HepG2 (cell line): ENCODE results near the gene PRKN. TPM values are rescaled to one million over a fixed set of nuclear protein-coding genes. Genes with fewer than 3 reads are reported as not detected.

Experiments
- GATAD1 ChIP-seq: IDR thresholded peaks from 2 replicates; pipeline ENCODE4 v1.6.1; 2016; ENCODE audit warnings: missing genetic modification reagents, missing compliant biosample characterization
- HINFP ChIP-seq: sonication (generic); formaldehyde crosslinking; IDR thresholded peaks from 2 replicates; pipeline ENCODE4 v1.4.0; 2020; ENCODE audit warnings: low read depth, mild to moderate bottlenecking, missing genetic modification reagents
- NRL ChIP-seq: sonication (generic); formaldehyde crosslinking; IDR thresholded peaks from 2 replicates; pipeline ENCODE4 v1.5.0; 2020; ENCODE audit warnings: missing genetic modification reagents, mild to moderate bottlenecking, moderate library complexity, borderline replicate concordance
- RNF2 ChIP-seq: fragments of 450-650 bp; conservative IDR thresholded peaks from 2 replicates; pipeline ENCODE4 v1.6.1; 2016; ENCODE audit warnings: low read depth
- TAF1 ChIP-seq: sonication (generic); formaldehyde crosslinking; IDR thresholded peaks from 2 replicates; pipeline ENCODE4 v1.4.0; 2020; ENCODE audit warnings: missing genetic modification reagents
- ZNF160 ChIP-seq: sonication (generic); formaldehyde crosslinking; IDR thresholded peaks from 2 replicates; pipeline ENCODE4 v1.8.0; 2022; ENCODE audit warnings: mild to moderate bottlenecking, inconsistent platforms, missing genetic modification reagents
- ZNF260 ChIP-seq: sonication (generic); formaldehyde crosslinking; IDR thresholded peaks from 2 replicates; pipeline ENCODE4 v1.4.0; 2020; ENCODE audit warnings: missing genetic modification reagents, low read depth, mild to moderate bottlenecking, borderline replicate concordance
- ZNF646 ChIP-seq: sonication (generic); formaldehyde crosslinking; IDR thresholded peaks from 2 replicates; pipeline ENCODE4 v1.9.0; 2021; ENCODE audit warnings: mild to moderate bottlenecking, missing genetic modification reagents
- polyA plus RNA-seq, 8 experiments: library from polyadenylated mRNA; depleted of rRNA in 3 of 8; stranded (reverse) in 7 of 8; unstranded in 1 of 8; fragments of >200 nt; fragmentation: Illumina TruSeq in 4 of 8; extraction: Trizol in 4 of 8; gene quantifications; 2 replicates each; pipeline versions ENCODE4 v1.2.1 to v1.2.3, GENCODE V29; 2011 to 2016; ENCODE audit warnings: low read depth in 4 of 8, missing spikeins in 1 of 8, mixed read lengths in 1 of 8; ENCODE audit not compliant: insufficient read depth in 1 of 8
- total RNA-seq, 5 experiments: library from RNA; depleted of rRNA; stranded (reverse); fragments of >200 nt; fragmentation: Illumina TruSeq; extraction: Trizol; gene quantifications; 2 replicates each; pipeline ENCODE4 v1.2.3, GENCODE V29; 2016; ENCODE audit warnings: low read depth in 1 of 5

The PRKN gene
- total and polyA plus RNA-seq, 2 of the 13 experiments (the other 11 are each of a cell fraction or from before 2014, with no cell fraction given) = 0.31 to 0.44 TPM

GRCh38 chr6:161954077-161954476 is 773.5 kb downstream of the PRKN start (continued):
- no peak for TF ChIP-seq ZNF646 (CRISPR knock-in tag)
- no peak for TF ChIP-seq ZNF260 (CRISPR knock-in tag)
- no peak for TF ChIP-seq TAF1 (CRISPR knock-in tag)
- no peak for TF ChIP-seq ZNF160 (CRISPR knock-in tag)
- no peak for TF ChIP-seq HINFP
- TF ChIP-seq RNF2 = no peak
- no peak for TF ChIP-seq NRL (CRISPR knock-in tag)
- no peak for TF ChIP-seq GATAD1 (CRISPR knock-in tag)
- TF ChIP-seq, all 625 proteins: peak for 0
